Activated CD8-positive, alpha-beta T cell treated with anti-CD3 and anti-CD28 coated beads for 36 hours (primary cell): ENCODE results near the gene TBC1D14. TPM values are rescaled to one million over a fixed set of nuclear protein-coding genes. Genes with fewer than 3 reads are reported as not detected.
A peak's percentile ranks its signal among the peaks of the same experiment; 100 is the strongest.
"Not testable (repeated sequence)": the region's sequence is repeated elsewhere in the genome, so short reads cannot be mapped to it uniquely, and the experiment has no call there.

ENCODE experiments used
- ATAC-seq: fragments of 200-7000 bp; cut with Tn5 transposase; one replicate; pipeline ENCODE4 v1.10.0; 2021; ENCODE audit warnings: mild to moderate bottlenecking, moderate library complexity
- CTCF ChIA-PET: fragments of 350-600 bp; sonication (Branson Sonifier 250); formaldehyde crosslinking; loops from one replicate; lab custom pipeline; 2021; ENCODE audit warnings: antibody characterized with exemption; lab: Charles Lee
- POLR2A ChIA-PET: fragments of 350-600 bp; sonication (Branson Sonifier 250); formaldehyde crosslinking; loops from one replicate; lab custom pipeline; 2021; ENCODE audit warnings: antibody characterized with exemption; lab: Charles Lee
- DNase-seq: peaks from one replicate; pipeline ENCODE4 v3.0.0-alpha.2; 2020
- H3K27ac Mint-ChIP-seq: one replicate; pipeline ENCODE4 v1.8.0; 2021; ENCODE audit warnings: mild to moderate bottlenecking, mixed read lengths
- H3K27me3 Mint-ChIP-seq: one replicate; pipeline ENCODE4 v1.8.0; 2021; ENCODE audit warnings: mixed read lengths
- H3K36me3 Mint-ChIP-seq: one replicate; pipeline ENCODE4 v1.8.0; 2021; ENCODE audit warnings: low read depth, mixed read lengths
- H3K4me1 Mint-ChIP-seq: one replicate; pipeline ENCODE4 v1.8.0; 2021; ENCODE audit warnings: low read depth, mixed read lengths
- H3K4me3 Mint-ChIP-seq: one replicate; pipeline ENCODE4 v1.8.0; 2021; ENCODE audit warnings: mild to moderate bottlenecking, moderate library complexity, mixed read lengths
- H3K9me3 Mint-ChIP-seq: one replicate; pipeline ENCODE4 v1.8.0; 2021; ENCODE audit warnings: mixed read lengths
- CTCF ChIP-seq: fragments of 200-600 bp; IDR thresholded peaks from one replicate; pipeline ENCODE4 v1.8.0; 2022; ENCODE audit warnings: antibody characterized with exemption, mild to moderate bottlenecking
- intact Hi-C: fragments of 100-400 bp; cut with micrococcal nuclease; formaldehyde crosslinking; loops from one replicate; pipeline ENCODE4 v1.10.0; 2022
- total RNA-seq, 2 experiments: library from RNA; stranded (reverse); gene quantifications; one replicate each; pipeline ENCODE4 v1.2.3, GENCODE V29; 2021

TBC1D14 gene
- total RNA-seq, 2 experiments from 2014 or later: 34.7 to 36.3 TPM

GRCh38 chr4:6910960-6911874 is 1.6 kb downstream of the TBC1D14 start:
- H3K27me3 Mint-ChIP-seq: no peaks in the 10 kb centered on the region
- peak overlapping the region; percentile 93 for H3K4me3 Mint-ChIP-seq
- H3K27ac Mint-ChIP-seq: peak overlapping the region; percentile 90
- H3K9me3 Mint-ChIP-seq: no peaks in the 10 kb centered on the region
- intact Hi-C loops: no loop called here
- no peak for ATAC-seq
- TF ChIP-seq CTCF: no peak
- peaks cover 3% of the 10 kb centered on the region for H3K36me3 Mint-ChIP-seq
- ChIA-PET POLR2A (interaction anchor here (0.6 to 3.6 kb wide), 7 partner anchors 11 to 237 kb away, joined by 3 to 13 read pairs (median 3); partner anchors contain the start of gene KIAA0232), CTCF (interaction anchor here (1.0 to 3.7 kb wide), 8 partner anchors 12 to 191 kb away, joined by 3 to 15 read pairs (median 6); no protein-coding TSS in a partner anchor)
- H3K4me1 Mint-ChIP-seq: peaks cover 52% of the 10 kb centered on the region
- no peak for DNase-seq

DNA sequence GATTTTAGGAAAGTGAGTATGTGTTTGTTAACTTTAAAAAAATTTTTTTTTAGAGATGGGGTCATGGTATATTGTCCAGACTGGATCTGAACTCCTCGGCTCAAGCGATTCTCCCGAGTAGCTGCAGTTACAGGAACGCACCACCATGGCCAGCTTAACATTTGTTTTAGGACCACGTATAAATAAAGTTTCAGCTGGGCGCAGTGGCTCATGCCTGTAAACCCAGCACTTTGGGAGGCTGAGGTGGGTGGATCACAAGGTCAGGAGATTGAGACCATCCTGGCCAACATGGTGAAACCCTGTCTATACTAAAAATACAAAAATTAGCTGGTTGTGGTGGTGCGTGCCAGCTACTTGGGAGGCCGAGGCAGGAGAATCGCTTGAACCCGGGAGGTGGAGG is 2.3 kb downstream of the TBC1D14 start:
- POLR2A ChIA-PET: interaction anchor here (1.0 to 3.6 kb wide), 4 partner anchors 12 to 238 kb away, joined by 3 to 13 read pairs (median 6); partner anchors contain the start of gene KIAA0232
- peak overlapping the region; percentile 93 for H3K4me3 Mint-ChIP-seq
- H3K27me3 Mint-ChIP-seq, DNase-seq, ATAC-seq, intact Hi-C loops, H3K9me3 Mint-ChIP-seq, H3K27ac Mint-ChIP-seq, H3K36me3 Mint-ChIP-seq: not testable (repeated sequence)
- CTCF ChIA-PET: interaction anchor here (1.0 to 3.7 kb wide), 6 partner anchors 11 to 192 kb away, joined by 3 to 14 read pairs (median 5); no protein-coding TSS in a partner anchor
- peaks cover 59% of the 10 kb centered on the region for H3K4me1 Mint-ChIP-seq

- DNase-seq (no peak), ATAC-seq (no peak)
- intact Hi-C loops: no loop called here
- Mint-ChIP-seq H3K4me3 (peak overlapping the region; percentile 8), H3K36me3 (peaks cover 5% of the 10 kb centered on the region), H3K27me3 (no peaks in the 10 kb centered on the region), H3K27ac (peak overlapping the region; percentile 35), H3K4me1 (peaks cover 64% of the 10 kb centered on the region), H3K9me3 (no peaks in the 10 kb centered on the region)
- CTCF ChIA-PET: interaction anchor here (1.0 to 3.7 kb wide), 6 partner anchors 11 to 193 kb away, joined by 3 to 14 read pairs (median 5); no protein-coding TSS in a partner anchor
- POLR2A ChIA-PET: interaction anchor here (1.0 kb wide), 1 partner anchor 16 kb away, joined by 3 read pairs; no protein-coding TSS in a partner anchor
- no peak for TF ChIP-seq CTCF
These were observed 2.8 kb downstream of the TBC1D14 start for GRCh38 chr4:6912441-6912840.

DNA sequence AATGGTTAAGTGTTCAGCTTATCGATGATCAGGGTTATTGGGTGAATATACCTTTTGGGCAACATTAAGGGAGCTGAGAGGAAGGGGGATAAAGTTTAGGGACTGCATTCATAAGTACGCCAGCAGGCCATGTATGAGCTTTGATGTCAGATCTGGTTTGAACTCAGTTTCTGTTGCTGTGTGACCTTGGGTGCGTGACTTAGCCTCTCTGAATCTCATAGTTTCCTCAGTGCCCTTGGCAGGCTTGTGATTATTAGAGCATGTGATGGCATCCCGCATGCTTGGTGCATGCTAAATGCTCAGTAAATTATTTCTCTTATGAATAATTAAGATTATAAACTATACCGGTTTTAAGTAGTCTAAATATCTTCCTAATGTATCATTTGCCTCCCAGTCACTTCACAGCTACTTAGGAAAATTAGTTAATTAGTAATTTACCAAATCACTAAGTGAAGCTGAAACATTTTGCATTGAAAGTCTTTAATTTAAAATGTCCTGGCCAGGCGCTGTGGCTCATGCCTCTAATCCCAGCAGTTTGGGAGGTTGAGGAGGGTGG is 3.8 kb downstream of the TBC1D14 start:
- DNase-seq (no peak), ATAC-seq (no peak)
- no peak for TF ChIP-seq CTCF
- no peak overlapping the region for H3K4me3 Mint-ChIP-seq
- ChIA-PET CTCF (interaction anchor here (0.7 to 3.7 kb wide), 8 partner anchors 9 to 250 kb away, joined by 3 to 14 read pairs (median 3); no protein-coding TSS in a partner anchor), POLR2A (interaction anchor here (1.5 kb wide), 1 partner anchor 10 kb away, joined by 4 read pairs; no protein-coding TSS in a partner anchor)
- no peak overlapping the region for H3K27ac Mint-ChIP-seq
- no peaks in the 10 kb centered on the region for H3K9me3 Mint-ChIP-seq
- peaks cover 64% of the 10 kb centered on the region for H3K4me1 Mint-ChIP-seq
- intact Hi-C loops: no loop called here
- peaks cover 10% of the 10 kb centered on the region for H3K36me3 Mint-ChIP-seq
- H3K27me3 Mint-ChIP-seq: no peaks in the 10 kb centered on the region

DNA sequence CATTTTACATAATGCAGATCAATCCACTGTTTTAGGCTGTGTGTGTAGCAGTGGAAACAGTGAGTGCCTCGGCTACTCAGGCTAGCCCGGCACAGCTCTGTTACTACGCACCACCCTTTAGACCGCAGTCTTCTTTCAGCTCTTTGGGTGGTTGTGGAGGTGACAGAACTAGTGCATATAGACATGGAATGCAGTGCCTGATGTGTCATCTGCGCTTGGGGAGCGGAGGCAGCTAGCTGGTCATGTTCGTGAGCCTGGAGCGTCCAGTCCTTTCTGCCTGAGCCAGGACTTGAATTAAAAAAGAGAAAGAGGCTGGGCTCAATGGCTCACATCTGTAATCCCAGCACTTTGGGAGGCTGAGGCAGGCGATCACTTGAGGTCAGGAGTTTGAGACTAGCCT is 4.8 kb downstream of the TBC1D14 start:
- H3K36me3 Mint-ChIP-seq: peaks cover 14% of the 10 kb centered on the region
- H3K27me3 Mint-ChIP-seq: no peaks in the 10 kb centered on the region
- no peak overlapping the region for H3K27ac Mint-ChIP-seq
- peaks cover 64% of the 10 kb centered on the region for H3K4me1 Mint-ChIP-seq
- ChIA-PET CTCF (interaction anchor here (0.9 to 3.7 kb wide), 4 partner anchors 10 to 251 kb away, joined by 3 to 14 read pairs (median 3); no protein-coding TSS in a partner anchor), POLR2A (interaction anchor here (0.7 to 1.5 kb wide), 2 partner anchors 9 to 11 kb away, joined by 3 to 4 read pairs; no protein-coding TSS in a partner anchor)
- no peak for DNase-seq
- H3K4me3 Mint-ChIP-seq: no peak overlapping the region
- no peaks in the 10 kb centered on the region for H3K9me3 Mint-ChIP-seq
- ATAC-seq: no peak
- TF ChIP-seq CTCF: no peak
- intact Hi-C loops: no loop called here
